K562 (cell line): ENCODE results near the gene ARID4B. TPM values are rescaled to one million over a fixed set of nuclear protein-coding genes. Genes with fewer than 3 reads are reported as not detected.

Source experiments
- ARID3A ChIP-seq: IDR thresholded peaks from 2 replicates; pipeline ENCODE4 v1.6.1; 2012; ENCODE audit warnings: low read depth, low read length, improper control_type of control experiment, borderline replicate concordance
- BCL6 ChIP-seq: fragments of 250-450 bp; sonication (Bioruptor Pico); IDR thresholded peaks from 2 replicates; pipeline ENCODE4 v1.4.0; 2020
- ERF ChIP-seq: fragments of 450-650 bp; formaldehyde crosslinking; IDR thresholded peaks from 2 replicates; pipeline ENCODE4 v1.4.0; 2020; ENCODE audit warnings: mild to moderate bottlenecking, mixed read lengths
- ETV6 ChIP-seq, 3 experiments: fragments of 150-350 bp in 1 of 3; sonication (generic) in 1 of 3; formaldehyde crosslinking in 1 of 3; IDR thresholded peaks; 2 replicates each; pipeline versions ENCODE4 v1.6.1 to v1.8.0; 2014 to 2022; ENCODE audit warnings: borderline replicate concordance in 2 of 3, low read depth in 2 of 3, antibody characterized with exemption in 1 of 3, low read length in 1 of 3, mild to moderate bottlenecking in 1 of 3, missing genetic modification reagents in 1 of 3
- HDAC2 ChIP-seq: fragments of 450-650 bp; IDR thresholded peaks from 2 replicates; pipeline ENCODE4 v1.6.1; 2016; ENCODE audit warnings: mild to moderate bottlenecking
- POLR2G ChIP-seq: fragments of 200-400 bp; formaldehyde crosslinking; IDR thresholded peaks from 2 replicates; pipeline ENCODE4 v1.6.1; 2017; ENCODE audit warnings: low read depth, mild to moderate bottlenecking, antibody characterized with exemption, low read length, moderate library complexity
- POLR3G ChIP-seq: IDR thresholded peaks from 2 replicates; pipeline ENCODE4 v1.6.1; 2011; ENCODE audit not compliant: insufficient read length, insufficient replicate concordance; ENCODE audit errors: extremely low read depth
- SMAD1 ChIP-seq: fragments of 150-350 bp; IDR thresholded peaks from 2 replicates; pipeline ENCODE4 v1.6.1; 2014; ENCODE audit warnings: low read length, low read depth; ENCODE audit not compliant: partially characterized antibody
- TEAD1 ChIP-seq, 2 experiments: fragments of 450-650 bp in 1 of 2; sonication (generic) in 1 of 2; formaldehyde crosslinking; IDR thresholded peaks; 2 replicates each; pipeline versions ENCODE4 v1.4.0 to v1.8.0; 2020 to 2022; ENCODE audit warnings: mild to moderate bottlenecking in 2 of 2, missing genetic modification reagents in 1 of 2
- USF1 ChIP-seq: sonication (generic); formaldehyde crosslinking; IDR thresholded peaks from 2 replicates; pipeline ENCODE4 v1.9.0; 2022; ENCODE audit warnings: mild to moderate bottlenecking, missing genetic modification reagents
- ZEB2 ChIP-seq: fragments of 450-650 bp; IDR thresholded peaks from 2 replicates; pipeline ENCODE4 v1.6.1; 2016
- ZNF707 ChIP-seq: fragments of 250-450 bp; sonication (Bioruptor Pico); conservative IDR thresholded peaks from 2 replicates; pipeline ENCODE4 v1.8.0; 2022; ENCODE audit warnings: inconsistent platforms, mild to moderate bottlenecking, moderate library complexity
- polyA plus RNA-seq, 8 experiments: library from polyadenylated mRNA; depleted of rRNA in 4 of 8; stranded (reverse) in 5 of 8; unstranded in 3 of 8; fragments of >200 nt; fragmentation: Nextera tagmentation in 2 of 8; fragmentation: Illumina TruSeq in 1 of 8; extraction: Ambion mirVana in 2 of 8; extraction: Trizol in 1 of 8; gene quantifications; 2 replicates each; pipeline versions ENCODE4 v1.2.1 to v1.2.3, GENCODE V29; 2011 to 2014; ENCODE audit warnings: inconsistent platforms in 1 of 8, missing spikeins in 1 of 8
- total RNA-seq, 7 experiments: library from RNA; depleted of rRNA in 6 of 7; stranded (reverse); fragments of >200 nt in 6 of 7; fragmentation: Illumina TruSeq in 2 of 7; extraction: Trizol in 2 of 7; gene quantifications; 2 replicates each; pipeline versions ENCODE4 v1.2.1 to v1.2.3, GENCODE V29; 2011 to 2021; ENCODE audit warnings: low replicate concordance in 1 of 7
- TF ChIP-seq, protein P1 (sequence below): fragments of 450-650 bp; IDR thresholded peaks from 2 replicates; pipeline ENCODE4 v1.6.1; 2016; ENCODE audit warnings: low read depth
- TF ChIP-seq, protein P2 (sequence below): fragments of 200-800 bp; sonication (Bioruptor generic); IDR thresholded peaks from 2 replicates; pipeline ENCODE4 v1.6.1; 2017; ENCODE audit warnings: missing genetic modification characterization, missing compliant biosample characterization

ARID4B gene
- total and polyA plus RNA-seq, 9 of the 15 experiments (the other 6 are each of a cell fraction or from before 2014, with no cell fraction given), result 8.4 to 38.9 (median 18.5) TPM

GRCh38 chr1:235326719-235327558 is 1.0 kb downstream of the ARID4B start (continued):
- TF ChIP-seq, protein P1, sequence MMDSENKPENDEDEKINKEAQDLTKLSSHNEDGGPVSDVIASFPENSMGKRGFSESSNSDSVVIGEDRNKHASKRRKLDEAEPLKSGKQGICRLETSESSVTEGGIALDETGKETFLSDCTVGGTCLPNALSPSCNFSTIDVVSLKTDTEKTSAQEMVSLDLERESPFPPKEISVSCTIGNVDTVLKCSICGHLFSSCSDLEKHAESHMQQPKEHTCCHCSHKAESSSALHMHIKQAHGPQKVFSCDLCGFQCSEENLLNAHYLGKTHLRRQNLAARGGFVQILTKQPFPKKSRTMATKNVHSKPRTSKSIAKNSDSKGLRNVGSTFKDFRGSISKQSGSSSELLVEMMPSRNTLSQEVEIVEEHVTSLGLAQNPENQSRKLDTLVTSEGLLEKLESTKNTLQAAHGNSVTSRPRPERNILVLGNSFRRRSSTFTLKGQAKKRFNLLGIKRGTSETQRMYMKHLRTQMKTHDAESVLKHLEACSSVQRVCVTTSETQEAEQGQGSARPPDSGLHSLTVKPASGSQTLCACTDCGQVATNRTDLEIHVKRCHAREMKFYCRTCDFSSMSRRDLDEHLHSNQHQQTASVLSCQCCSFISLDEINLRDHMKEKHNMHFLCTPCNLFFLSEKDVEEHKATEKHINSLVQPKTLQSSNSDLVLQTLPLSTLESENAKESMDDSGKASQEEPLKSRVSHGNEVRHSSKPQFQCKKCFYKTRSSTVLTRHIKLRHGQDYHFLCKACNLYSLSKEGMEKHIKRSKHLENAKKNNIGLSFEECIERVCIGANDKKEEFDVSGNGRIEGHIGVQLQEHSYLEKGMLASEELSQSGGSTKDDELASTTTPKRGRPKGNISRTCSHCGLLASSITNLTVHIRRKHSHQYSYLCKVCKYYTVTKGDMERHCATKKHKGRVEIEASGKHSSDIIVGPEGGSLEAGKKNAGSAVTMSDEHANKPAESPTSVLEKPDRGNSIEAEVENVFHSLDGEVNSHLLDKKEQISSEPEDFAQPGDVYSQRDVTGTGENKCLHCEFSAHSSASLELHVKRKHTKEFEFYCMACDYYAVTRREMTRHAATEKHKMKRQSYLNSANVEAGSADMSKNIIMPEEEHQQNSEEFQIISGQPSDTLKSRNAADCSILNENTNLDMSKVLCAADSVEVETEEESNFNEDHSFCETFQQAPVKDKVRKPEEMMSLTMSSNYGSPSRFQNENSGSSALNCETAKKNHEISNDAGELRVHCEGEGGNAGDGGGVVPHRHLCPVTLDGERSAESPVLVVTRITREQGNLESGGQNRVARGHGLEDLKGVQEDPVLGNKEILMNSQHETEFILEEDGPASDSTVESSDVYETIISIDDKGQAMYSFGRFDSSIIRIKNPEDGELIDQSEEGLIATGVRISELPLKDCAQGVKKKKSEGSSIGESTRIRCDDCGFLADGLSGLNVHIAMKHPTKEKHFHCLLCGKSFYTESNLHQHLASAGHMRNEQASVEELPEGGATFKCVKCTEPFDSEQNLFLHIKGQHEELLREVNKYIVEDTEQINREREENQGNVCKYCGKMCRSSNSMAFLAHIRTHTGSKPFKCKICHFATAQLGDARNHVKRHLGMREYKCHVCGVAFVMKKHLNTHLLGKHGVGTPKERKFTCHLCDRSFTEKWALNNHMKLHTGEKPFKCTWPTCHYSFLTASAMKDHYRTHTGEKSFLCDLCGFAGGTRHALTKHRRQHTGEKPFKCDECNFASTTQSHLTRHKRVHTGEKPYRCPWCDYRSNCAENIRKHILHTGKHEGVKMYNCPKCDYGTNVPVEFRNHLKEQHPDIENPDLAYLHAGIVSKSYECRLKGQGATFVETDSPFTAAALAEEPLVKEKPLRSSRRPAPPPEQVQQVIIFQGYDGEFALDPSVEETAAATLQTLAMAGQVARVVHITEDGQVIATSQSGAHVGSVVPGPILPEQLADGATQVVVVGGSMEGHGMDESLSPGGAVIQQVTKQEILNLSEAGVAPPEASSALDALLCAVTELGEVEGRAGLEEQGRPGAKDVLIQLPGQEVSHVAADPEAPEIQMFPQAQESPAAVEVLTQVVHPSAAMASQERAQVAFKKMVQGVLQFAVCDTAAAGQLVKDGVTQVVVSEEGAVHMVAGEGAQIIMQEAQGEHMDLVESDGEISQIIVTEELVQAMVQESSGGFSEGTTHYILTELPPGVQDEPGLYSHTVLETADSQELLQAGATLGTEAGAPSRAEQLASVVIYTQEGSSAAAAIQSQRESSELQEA, result no peak
- TF ChIP-seq HDAC2 (no peak), TEAD1 (CRISPR knock-in tag; IDR thresholded peaks at IDR 0.05) (peak in 1 of 2 experiments; percentile 52; a peak in 1 of 4 replicates), POLR3G (no peak), POLR2G (peak; percentile 8; the same call in 1 of the 2 replicates), ZEB2 (no peak), ZNF707 (CRISPR knock-in tag) (no peak), BCL6 (CRISPR knock-in tag) (no peak), USF1 (no peak), ETV6 (IDR thresholded peaks at IDR 0.05; ENCODE audit: borderline replicate concordance in 1 of 2, low read depth in 2 of 2, low read length in 1 of 2) (no peak; a peak in 1 of 4 replicates), ETV6 (CRISPR knock-in tag; IDR thresholded peaks at IDR 0.05; ENCODE audit: borderline replicate concordance) (no peak), SMAD1 (no peak), ARID3A (no peak), ERF (CRISPR knock-in tag) (no peak)
- TF ChIP-seq, protein P2, sequence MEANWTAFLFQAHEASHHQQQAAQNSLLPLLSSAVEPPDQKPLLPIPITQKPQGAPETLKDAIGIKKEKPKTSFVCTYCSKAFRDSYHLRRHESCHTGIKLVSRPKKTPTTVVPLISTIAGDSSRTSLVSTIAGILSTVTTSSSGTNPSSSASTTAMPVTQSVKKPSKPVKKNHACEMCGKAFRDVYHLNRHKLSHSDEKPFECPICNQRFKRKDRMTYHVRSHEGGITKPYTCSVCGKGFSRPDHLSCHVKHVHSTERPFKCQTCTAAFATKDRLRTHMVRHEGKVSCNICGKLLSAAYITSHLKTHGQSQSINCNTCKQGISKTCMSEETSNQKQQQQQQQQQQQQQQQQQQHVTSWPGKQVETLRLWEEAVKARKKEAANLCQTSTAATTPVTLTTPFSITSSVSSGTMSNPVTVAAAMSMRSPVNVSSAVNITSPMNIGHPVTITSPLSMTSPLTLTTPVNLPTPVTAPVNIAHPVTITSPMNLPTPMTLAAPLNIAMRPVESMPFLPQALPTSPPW (CRISPR knock-in tag), result no peak
